PFSK-1 (cell line): Measurements from ENCODE around the gene GRB10.

Source experiments
- FOXP2 ChIP-seq: optimal IDR thresholded peaks from 2 replicates; pipeline ENCODE3; 2011; ENCODE audit warnings: borderline replicate concordance, control low read depth, inconsistent platforms; ENCODE audit not compliant: insufficient read depth; ENCODE audit errors: extremely low read length, extremely low read depth
- POLR2AphosphoS5 ChIP-seq: IDR thresholded peaks from 2 replicates; pipeline ENCODE4 v1.6.1; 2012; ENCODE audit warnings: low read depth, mild to moderate bottlenecking, control low read depth, low read length, moderate library complexity
- SIN3A ChIP-seq: IDR thresholded peaks from 2 replicates; pipeline ENCODE4 v1.6.1; 2012; ENCODE audit warnings: mild to moderate bottlenecking, low read length, moderate library complexity, borderline replicate concordance; ENCODE audit not compliant: insufficient read depth
- TAF1 ChIP-seq: IDR thresholded peaks from 2 replicates; pipeline ENCODE4 v1.6.1; 2012; ENCODE audit warnings: low read length, control low read depth, borderline replicate concordance; ENCODE audit not compliant: insufficient read depth
- TF ChIP-seq, protein P1 (sequence below), 2 experiments: IDR thresholded peaks; 2 replicates each; pipeline versions ENCODE4 v1.6.1 to v1.8.0; 2011 to 2012; ENCODE audit warnings: low read depth in 2 of 2, low read length in 2 of 2, control low read depth in 1 of 2, inconsistent platforms in 1 of 2, mild to moderate bottlenecking in 1 of 2, moderate library complexity in 1 of 2; ENCODE audit not compliant: insufficient read depth in 1 of 2

GRB10 gene

DNA sequence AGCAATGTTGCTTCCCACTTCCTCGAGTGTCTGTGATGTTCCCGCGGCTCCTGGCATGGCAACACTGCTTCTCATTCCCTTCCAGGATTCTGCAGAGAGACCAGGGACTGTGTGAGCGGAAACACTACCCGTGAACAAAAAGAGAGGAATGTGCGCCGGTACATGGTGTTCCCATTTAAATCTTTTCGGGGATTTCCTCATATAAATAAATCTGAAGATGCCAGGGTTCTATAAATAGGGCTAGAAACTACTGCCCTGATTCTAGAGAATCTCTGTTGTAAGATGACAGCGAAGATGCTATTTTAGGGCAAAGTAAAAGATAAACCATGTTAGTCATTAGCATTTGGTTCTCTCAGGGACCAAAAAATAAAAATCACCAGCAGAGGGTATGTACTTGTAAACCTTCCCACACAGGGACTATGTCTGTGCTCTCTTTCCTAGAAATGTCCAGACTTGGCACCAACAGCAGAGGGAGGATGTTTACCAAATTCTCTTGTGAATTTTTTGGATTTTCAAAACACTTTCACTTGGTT is 125.3 kb downstream of the GRB10 start:
- TF ChIP-seq POLR2AphosphoS5 (no peak), SIN3A (no peak), TAF1 (no peak), FOXP2 (no peak)
- TF ChIP-seq, protein P1, sequence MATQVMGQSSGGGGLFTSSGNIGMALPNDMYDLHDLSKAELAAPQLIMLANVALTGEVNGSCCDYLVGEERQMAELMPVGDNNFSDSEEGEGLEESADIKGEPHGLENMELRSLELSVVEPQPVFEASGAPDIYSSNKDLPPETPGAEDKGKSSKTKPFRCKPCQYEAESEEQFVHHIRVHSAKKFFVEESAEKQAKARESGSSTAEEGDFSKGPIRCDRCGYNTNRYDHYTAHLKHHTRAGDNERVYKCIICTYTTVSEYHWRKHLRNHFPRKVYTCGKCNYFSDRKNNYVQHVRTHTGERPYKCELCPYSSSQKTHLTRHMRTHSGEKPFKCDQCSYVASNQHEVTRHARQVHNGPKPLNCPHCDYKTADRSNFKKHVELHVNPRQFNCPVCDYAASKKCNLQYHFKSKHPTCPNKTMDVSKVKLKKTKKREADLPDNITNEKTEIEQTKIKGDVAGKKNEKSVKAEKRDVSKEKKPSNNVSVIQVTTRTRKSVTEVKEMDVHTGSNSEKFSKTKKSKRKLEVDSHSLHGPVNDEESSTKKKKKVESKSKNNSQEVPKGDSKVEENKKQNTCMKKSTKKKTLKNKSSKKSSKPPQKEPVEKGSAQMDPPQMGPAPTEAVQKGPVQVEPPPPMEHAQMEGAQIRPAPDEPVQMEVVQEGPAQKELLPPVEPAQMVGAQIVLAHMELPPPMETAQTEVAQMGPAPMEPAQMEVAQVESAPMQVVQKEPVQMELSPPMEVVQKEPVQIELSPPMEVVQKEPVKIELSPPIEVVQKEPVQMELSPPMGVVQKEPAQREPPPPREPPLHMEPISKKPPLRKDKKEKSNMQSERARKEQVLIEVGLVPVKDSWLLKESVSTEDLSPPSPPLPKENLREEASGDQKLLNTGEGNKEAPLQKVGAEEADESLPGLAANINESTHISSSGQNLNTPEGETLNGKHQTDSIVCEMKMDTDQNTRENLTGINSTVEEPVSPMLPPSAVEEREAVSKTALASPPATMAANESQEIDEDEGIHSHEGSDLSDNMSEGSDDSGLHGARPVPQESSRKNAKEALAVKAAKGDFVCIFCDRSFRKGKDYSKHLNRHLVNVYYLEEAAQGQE (IDR thresholded peaks at IDR 0.05; ENCODE audit: insufficient read depth in 1 of 2, low read depth in 2 of 2, low read length in 2 of 2) = no peak

DNA sequence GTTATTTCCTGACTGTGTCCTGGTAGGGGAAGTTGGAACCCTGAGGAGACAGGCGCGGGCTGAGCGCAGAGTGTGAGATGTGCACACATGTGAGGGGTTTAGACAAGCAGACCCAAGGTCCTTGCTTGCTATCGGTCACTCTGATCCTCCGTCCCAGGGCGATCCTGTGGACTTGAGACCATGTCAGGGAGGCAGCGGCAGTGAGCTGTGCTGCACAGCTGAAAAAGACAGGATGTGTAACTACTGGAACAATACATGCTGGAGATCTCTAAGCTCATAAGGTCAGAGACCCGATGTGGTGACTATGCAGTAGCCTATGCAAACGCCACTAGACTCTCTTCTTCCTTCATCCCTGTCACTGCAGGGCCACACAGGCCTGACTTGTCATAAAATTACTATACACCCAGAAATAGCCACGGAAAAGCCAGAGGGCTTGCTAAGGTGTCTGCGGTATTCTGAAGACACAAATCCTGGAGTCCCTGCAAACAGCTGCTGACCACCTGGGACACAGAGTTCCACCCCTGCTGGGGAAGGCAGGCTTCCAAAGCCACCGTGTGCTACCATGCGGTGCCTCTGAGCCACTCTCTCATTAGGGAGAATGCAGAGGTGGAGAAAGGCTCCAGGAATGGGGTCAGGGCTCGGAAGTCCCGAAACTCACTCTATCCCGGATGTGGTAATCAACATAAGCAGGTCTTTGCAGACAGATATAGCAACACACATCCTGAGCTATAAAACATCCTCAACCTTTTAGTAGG is 126.4 kb downstream of the GRB10 start:
- no peak for TF ChIP-seq TAF1
- TF ChIP-seq, protein P1 (IDR thresholded peaks at IDR 0.05; ENCODE audit: insufficient read depth in 1 of 2, low read depth in 2 of 2, low read length in 2 of 2) = no peak
- no peak for TF ChIP-seq POLR2AphosphoS5
- TF ChIP-seq FOXP2 = no peak
- TF ChIP-seq SIN3A = no peak

DNA sequence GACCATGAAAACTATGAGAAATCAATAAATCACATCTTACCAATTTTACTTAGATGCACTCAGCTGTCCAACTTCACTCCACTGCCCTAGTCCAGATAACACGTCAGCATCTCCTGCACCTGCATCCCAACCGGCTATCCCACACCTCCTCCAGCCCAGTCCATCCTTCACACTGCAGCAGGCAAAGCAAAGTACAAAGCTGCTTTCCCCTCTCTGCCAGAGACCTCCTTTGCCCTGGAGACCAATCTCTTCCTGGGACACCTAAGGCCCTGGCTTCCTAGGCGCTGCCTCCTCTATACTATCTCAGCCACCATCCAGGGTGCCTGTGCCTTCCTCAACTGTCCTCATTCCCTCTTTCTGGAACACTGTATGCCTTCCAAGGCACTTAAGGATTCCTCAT is 127.2 kb downstream of the GRB10 start:
- no peak for TF ChIP-seq SIN3A
- TF ChIP-seq FOXP2 = no peak
- TF ChIP-seq, protein P1 (IDR thresholded peaks at IDR 0.05; ENCODE audit: insufficient read depth in 1 of 2, low read depth in 2 of 2, low read length in 2 of 2) = no peak
- TF ChIP-seq POLR2AphosphoS5 = no peak
- TF ChIP-seq TAF1 = no peak

GRCh38 chr7:50655020-50655419 is 127.7 kb downstream of the GRB10 start:
- TF ChIP-seq POLR2AphosphoS5 = no peak
- TF ChIP-seq, protein P1 (IDR thresholded peaks at IDR 0.05; ENCODE audit: insufficient read depth in 1 of 2, low read depth in 2 of 2, low read length in 2 of 2) = no peak
